ENCODE measurements around the gene PFDN1. TPM values are rescaled to one million over a fixed set of nuclear protein-coding genes. Genes with fewer than 3 reads are reported as not detected.

Gene PFDN1
- total RNA-seq, 1 donor from 2014 or later = 11.0 TPM

- ATAC-seq = no peak
- no peak for DNase-seq (ENCODE audit: low spot score)
Observed at GRCh38 chr5:140262221-140262620, 40.7 kb downstream of the PFDN1 start.

- peak; percentile 67 for DNase-seq (ENCODE audit: low spot score)
- peak; percentile 97 for ATAC-seq
Observed at GRCh38 chr5:140261403-140262171, 41.3 kb downstream of the PFDN1 start.

DNA sequence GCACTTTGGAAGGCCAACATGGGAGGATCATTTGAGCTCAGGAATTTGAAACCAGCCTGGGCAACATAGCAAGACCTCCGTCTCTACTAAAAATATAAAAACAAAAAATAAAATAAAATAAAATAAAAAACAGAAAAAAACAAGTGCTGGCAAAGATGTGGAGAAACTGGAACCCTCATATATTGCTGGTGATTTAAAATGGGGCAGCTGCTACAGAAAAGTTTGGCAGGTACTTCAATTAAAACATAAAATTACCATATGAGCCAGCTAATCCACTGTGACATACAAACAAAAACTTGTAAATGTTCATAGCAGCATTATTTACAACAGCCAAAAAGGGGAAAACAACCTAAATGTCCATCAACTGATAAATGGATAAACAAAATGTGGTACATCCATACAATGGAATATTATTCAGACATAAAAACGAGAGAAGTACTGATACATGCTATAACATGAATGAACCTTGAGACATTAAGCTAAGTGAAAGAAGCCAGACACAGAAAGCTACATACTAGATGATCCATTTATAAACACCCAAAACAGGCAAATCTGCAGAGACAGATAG lies 42.7 kb downstream of the PFDN1 start:
- ATAC-seq = no peak
- DNase-seq (ENCODE audit: low spot score) = no peak

DNA sequence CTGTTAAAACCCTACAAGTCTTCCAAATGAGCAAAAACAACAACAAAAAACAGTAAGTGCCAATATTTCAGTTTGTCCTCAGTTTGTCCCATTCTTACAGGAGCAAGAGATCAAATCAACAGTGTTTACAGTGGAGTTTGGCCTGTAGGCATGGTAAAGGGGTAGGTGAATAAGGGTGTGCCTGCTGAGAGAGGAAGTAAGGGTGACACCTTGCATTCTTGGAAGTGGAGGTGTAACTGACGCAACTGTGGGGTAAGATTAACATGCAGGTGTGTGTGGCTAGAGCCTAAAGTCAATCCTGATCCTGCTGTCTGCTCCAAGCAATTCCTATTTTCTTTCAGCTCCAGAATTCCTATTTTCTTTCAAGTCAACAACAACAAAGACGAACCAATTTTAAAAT lies 43.4 kb downstream of the PFDN1 start:
- DNase-seq (ENCODE audit: low spot score) = no peak
- ATAC-seq = no peak

DNA sequence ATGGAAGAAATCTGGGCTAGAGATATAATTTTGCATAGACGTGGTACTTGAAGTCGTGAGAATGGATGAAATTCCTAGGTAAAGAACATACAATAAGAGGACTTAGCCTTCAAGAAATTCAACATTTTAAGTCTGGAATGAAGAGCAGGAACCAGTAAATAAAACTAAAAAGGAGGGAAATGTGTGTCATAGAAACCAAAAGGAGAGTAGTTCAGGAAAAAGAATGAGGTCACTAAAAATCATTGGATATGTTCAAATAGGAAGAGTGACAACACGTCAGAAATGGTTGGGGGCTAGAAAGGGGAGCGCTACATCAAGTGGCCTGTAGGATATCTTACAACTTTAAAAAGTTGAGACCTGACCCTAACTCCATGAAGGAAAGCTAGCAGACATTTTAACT lies 44.0 kb downstream of the PFDN1 start:
- no peak for DNase-seq (ENCODE audit: low spot score)
- no peak for ATAC-seq

DNA sequence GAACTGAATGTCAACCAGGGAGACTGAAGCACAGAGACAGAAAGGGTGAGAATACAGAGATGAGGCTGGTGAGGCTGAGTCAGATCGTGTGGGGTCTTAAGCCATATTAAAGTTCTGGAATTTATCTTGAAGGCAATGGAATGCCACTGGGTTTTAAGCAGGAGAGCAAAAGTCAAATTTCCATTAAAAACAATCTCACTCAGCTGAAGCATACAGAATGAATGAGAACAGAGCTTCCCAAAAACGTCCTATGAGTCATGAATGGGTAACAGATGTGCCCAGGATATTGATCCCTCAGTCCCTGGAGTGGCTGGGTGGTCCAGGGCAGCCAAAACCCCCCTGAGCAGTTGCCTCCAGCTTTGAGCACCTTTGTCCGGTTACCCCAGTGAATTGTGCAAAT lies 44.9 kb downstream of the PFDN1 start:
- ATAC-seq (no peak), DNase-seq (ENCODE audit: low spot score) (no peak)

GRCh38 chr5:140256726-140257125 lies 46.2 kb downstream of the PFDN1 start:
- ATAC-seq = no peak
- DNase-seq (ENCODE audit: low spot score) = no peak

DNA sequence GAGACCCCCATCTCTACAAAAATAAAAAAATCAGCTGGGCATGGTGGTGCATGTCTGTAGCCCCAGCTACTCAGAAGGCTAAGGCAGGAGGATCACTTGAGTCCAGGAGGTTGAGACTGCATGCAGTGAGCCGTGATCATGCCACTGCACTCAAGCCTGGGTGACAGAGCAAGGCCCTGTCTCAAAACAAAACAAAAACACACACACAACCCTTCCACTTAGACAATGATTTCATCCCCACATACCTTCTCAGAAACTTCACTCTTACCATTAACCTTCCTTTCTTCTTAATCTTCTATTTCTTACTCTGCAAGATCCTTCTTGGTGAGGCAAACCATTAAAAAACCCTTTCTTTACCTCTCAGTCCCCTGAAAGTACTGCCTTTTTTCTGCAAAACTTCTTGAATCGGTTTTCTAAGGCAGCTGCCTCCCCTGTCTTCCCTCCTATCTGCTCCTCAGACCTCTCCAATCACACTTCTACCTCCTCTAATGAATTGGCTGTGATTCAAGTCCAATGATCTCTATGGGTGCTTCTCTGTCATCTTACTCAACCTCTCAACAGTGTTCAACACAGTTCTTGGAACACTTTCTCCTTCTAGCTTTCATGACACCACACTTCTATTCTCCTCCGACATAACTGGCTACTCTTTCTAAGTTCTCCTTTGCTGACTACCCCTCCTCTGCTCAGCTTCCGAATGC lies 47.3 kb downstream of the PFDN1 start:
- ATAC-seq (no peak), DNase-seq (ENCODE audit: low spot score) (no peak)

DNA sequence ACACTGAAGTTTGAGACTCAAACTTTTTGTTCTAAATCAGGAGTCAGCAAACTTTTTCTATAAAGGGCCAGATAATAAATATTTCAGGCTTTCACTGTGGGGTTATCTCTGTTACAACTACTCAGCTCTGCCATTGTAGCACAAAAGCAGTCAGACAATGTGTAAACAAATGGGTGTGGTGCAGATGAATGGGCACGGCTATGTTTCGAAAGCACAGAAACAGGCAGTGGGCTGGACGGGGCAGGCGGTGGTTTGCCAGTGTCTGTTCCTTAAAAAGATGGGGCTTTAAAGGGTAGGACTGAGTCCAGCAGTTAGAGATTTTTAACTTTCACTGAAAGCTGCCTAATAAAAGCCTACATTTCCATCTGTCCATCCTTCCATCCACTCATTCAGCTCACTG lies 48.9 kb downstream of the PFDN1 start:
- DNase-seq (ENCODE audit: low spot score) (no peak), ATAC-seq (peak; percentile 45)

GRCh38 chr5:140252470-140253126 lies 50.3 kb downstream of the PFDN1 start:
- DNase-seq (ENCODE audit: low spot score) (no peak), ATAC-seq (no peak)

- DNase-seq (ENCODE audit: low spot score) (no peak), ATAC-seq (no peak)
Observed at GRCh38 chr5:140251527-140251973, 51.4 kb downstream of the PFDN1 start.

- ATAC-seq = no peak
Observed at GRCh38 chr5:140250386-140250785, 52.5 kb downstream of the PFDN1 start.

DNA sequence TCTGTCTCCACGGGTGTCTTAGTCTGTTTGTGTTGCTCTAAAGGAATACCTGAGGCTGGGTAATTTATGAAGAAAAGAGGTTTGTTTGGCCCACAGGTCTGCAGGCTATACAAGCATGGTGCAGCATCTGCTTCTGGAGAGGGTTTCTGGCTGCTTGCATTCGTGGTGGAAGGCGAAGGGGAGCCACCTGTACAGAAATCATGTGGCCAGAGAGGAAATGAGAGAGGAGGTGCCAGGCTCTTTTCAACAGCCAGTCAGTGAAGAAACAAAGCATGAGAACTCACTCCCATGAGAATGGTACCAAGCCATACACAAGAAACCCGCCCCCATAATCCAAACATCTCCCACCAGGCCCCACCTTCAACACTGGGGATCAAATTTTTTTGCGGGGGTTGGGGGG lies 53.4 kb downstream of the PFDN1 start:
- ATAC-seq = no peak
- DNase-seq (ENCODE audit: low spot score) = no peak

More at GRCh38 chr5:140250386-140250785, 52.5 kb downstream of the PFDN1 start:
- no peak for DNase-seq (ENCODE audit: low spot score)

GRCh38 chr5:140248414-140248813 lies 54.5 kb downstream of the PFDN1 start:
- ATAC-seq (no peak), DNase-seq (ENCODE audit: low spot score) (no peak)

DNA sequence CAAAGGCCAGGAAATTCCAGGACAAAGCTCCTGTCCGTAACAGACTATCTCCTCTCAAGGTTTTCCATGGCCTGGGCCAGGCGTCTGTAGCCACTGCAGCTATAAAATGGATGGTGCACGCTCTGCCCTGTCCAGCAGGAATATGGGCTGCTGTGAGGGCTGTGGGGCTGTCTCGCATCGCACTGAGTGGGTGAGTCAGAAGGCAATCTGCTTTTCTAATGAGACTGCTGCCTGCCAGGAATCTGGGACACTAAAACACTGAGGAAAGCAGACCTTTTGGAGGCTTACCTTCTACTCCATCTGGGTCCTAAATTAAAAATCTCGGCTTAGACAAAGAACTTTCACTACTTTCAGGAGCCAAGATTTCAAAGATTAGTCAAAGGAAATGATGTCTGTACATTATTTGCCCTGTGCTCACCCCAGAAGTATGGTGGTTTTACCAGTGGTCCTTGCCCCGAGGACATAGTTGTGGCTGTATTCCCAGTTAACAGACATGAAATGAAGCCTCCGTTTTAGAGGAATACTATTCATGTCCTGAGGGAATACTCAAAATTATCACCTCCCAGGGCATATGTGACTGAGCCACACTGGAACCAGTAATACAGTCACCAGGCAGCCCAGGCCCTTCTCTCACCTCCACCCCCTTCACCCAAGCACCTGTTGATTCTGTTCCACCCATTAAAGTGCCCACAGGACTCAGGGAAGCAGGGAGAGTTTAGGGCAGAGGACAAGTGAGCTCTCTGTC lies 56.4 kb downstream of the PFDN1 start:
- DNase-seq (ENCODE audit: low spot score) = no peak
- no peak for ATAC-seq

DNA sequence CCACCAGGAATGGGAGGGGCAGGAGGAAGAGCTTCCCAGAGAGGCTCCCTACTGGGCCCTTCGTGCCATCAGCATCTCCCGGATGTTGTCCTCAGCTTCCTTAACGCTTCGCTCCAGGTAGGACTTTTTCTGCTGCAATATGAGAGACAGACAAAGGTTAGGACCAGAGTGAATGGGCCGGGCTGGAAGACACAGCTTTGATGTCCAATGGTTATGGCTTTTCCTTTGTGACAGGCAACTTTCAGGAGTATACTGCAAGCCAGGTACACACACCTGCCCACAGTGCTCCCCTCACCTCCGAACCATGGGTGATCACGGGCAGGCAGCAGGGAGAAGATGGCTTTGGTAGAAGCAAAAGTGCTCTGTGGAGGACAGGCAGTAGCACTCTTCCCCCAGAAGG lies 57.0 kb downstream of the PFDN1 start:
- DNase-seq (ENCODE audit: low spot score) = no peak
- no peak for ATAC-seq

DNA sequence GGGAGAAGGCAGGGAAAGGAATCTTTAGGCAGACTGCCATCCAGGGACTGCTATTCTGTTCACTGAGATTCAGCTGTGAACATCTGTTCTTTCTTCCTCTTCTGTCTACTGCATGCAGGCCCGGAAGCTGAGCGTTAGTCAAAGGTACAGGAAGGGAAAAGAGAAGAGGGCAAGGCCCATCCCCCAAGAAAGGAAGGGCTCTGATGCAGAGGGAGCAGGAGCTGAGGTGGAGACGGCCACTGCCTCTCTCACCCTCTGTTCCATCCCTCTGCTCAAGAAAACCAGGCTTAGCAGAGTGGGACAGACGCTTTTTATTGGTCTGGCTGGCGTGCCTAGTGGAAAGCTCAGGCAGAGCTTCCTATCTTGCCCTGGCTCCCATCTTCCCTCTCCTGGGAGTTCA lies 57.6 kb downstream of the PFDN1 start:
- ATAC-seq = no peak
- no peak for DNase-seq (ENCODE audit: low spot score)

DNA sequence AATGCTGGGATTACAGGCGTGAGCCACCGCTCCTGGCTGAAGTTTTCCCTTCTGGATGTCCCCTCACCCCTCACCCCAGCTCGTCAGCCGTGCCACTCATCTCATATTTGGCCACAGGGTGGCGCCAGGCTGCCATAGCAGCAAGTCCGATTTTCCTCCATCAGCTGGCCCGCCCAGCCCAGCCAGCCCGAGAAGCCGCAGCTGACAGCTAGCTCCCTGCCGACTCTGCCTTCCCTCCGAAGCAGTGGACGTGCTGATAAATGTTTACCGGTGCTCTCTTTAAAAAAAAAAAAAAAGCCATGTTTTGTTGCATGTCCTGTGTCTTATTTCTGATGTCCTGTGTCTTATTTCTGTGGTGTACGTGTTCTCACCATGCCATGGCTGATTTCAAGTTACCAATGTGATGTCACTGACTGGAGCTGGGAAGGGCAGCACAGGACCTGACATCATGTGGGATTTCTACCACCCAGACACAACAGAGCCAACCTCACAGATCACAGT lies 58.3 kb downstream of the PFDN1 start:
- DNase-seq (ENCODE audit: low spot score) = peak; percentile 86
- ATAC-seq = peak; percentile 77

GRCh38 chr5:140243706-140244250 lies 59.1 kb downstream of the PFDN1 start:
- DNase-seq (ENCODE audit: low spot score) (no peak), ATAC-seq (no peak)

GRCh38 chr5:140242890-140243585 lies 59.9 kb downstream of the PFDN1 start:
- ATAC-seq (no peak), DNase-seq (ENCODE audit: low spot score) (no peak)

Measured in left lobe of liver (tissue), 2 donors.